Measurements from ENCODE around the gene ABI3BP.

The ABI3BP gene

DNA sequence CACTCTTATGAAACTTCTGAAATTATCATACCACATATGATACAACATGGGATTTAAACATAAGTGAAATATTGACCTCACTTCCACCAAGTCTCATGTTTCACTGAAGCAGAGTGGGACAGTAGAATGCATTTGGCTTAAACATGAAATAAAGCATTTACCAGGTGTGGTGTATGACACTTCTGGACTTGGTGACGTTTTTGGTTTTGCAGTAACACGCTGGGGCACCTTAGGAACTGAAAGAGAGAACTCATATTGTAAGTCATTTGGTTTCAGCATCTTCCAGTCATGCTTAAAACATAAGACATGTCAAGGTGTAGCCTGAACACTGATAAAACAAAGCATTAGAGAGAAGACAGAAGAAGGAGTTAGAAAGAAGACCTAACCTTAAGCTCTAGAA, 188.6 kb downstream of the ABI3BP start:
- H3F3A ChIP-seq (ENCODE audit: insufficient read depth, low read length) = no peaks in the 10 kb centered on the region
- H4K20me1 ChIP-seq (ENCODE audit: insufficient read depth, low read length) = no peaks in the 10 kb centered on the region
- H3K79me2 ChIP-seq (ENCODE audit: insufficient read depth, low read length) = no peaks in the 10 kb centered on the region
- H3K27ac ChIP-seq (ENCODE audit: low read depth, low read length, poor library complexity, severe bottlenecking) = no peak overlapping the region
- H3K9ac ChIP-seq (ENCODE audit: low read length) = no peak overlapping the region
- TF ChIP-seq, protein P1, sequence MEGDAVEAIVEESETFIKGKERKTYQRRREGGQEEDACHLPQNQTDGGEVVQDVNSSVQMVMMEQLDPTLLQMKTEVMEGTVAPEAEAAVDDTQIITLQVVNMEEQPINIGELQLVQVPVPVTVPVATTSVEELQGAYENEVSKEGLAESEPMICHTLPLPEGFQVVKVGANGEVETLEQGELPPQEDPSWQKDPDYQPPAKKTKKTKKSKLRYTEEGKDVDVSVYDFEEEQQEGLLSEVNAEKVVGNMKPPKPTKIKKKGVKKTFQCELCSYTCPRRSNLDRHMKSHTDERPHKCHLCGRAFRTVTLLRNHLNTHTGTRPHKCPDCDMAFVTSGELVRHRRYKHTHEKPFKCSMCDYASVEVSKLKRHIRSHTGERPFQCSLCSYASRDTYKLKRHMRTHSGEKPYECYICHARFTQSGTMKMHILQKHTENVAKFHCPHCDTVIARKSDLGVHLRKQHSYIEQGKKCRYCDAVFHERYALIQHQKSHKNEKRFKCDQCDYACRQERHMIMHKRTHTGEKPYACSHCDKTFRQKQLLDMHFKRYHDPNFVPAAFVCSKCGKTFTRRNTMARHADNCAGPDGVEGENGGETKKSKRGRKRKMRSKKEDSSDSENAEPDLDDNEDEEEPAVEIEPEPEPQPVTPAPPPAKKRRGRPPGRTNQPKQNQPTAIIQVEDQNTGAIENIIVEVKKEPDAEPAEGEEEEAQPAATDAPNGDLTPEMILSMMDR (IDR thresholded peaks at IDR 0.05; ENCODE audit: low read length) = no peak
- no peaks in the 10 kb centered on the region for H3K9me2 ChIP-seq (ENCODE audit: low read depth, low read length)
- no peaks in the 10 kb centered on the region for H3K36me3 ChIP-seq (ENCODE audit: insufficient read depth, low read length)
- no peaks in the 10 kb centered on the region for H3K9me3 ChIP-seq (ENCODE audit: low read length)
- H3K4me2 ChIP-seq (ENCODE audit: low read length) = no peak overlapping the region
- H2AFZ ChIP-seq (ENCODE audit: low read length) = no peak overlapping the region
- no peaks in the 10 kb centered on the region for H3K4me1 ChIP-seq (ENCODE audit: insufficient read depth, low read length, severe bottlenecking)
- no peaks in the 10 kb centered on the region for H3K27me3 ChIP-seq (ENCODE audit: insufficient read depth, low read length)
- H3K4me3 ChIP-seq (ENCODE audit: low read depth, low read length, poor library complexity, severe bottlenecking) = no peak overlapping the region

DNA sequence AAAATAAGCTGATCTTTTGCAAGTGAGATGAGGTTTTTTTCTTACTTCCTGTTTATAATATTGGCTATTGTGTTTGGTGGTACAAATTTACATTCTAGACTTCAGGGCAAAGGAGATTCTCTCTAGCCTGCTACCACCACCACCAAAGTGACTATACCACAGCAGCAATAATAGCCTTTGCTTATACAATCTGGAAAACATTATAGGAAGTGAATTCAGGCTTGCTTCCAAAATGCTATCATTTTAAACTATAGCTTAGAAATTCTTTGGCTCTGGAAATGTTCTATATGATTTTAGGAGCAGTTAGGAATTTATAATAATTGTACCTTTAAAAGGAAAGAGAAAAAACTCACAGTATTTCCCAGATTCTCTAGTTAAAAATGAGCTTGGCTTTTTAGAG, 189.5 kb downstream of the ABI3BP start:
- H3K4me3 ChIP-seq (ENCODE audit: low read depth, low read length, poor library complexity, severe bottlenecking) = no peak overlapping the region

GRCh38 chr3:100802126-100802525, 191.1 kb downstream of the ABI3BP start:
- Histone ChIP-seq H3K9me2 (ENCODE audit: low read depth, low read length) (no peaks in the 10 kb centered on the region), H3K79me2 (ENCODE audit: insufficient read depth, low read length) (no peaks in the 10 kb centered on the region), H2AFZ (ENCODE audit: low read length) (no peak overlapping the region), H3K36me3 (ENCODE audit: insufficient read depth, low read length) (no peaks in the 10 kb centered on the region), H3K4me2 (ENCODE audit: low read length) (no peak overlapping the region), H3K27me3 (ENCODE audit: insufficient read depth, low read length) (no peaks in the 10 kb centered on the region), H3F3A (ENCODE audit: insufficient read depth, low read length) (no peaks in the 10 kb centered on the region), H4K20me1 (ENCODE audit: insufficient read depth, low read length) (no peaks in the 10 kb centered on the region), H3K4me3 (ENCODE audit: low read depth, low read length, poor library complexity, severe bottlenecking) (no peak overlapping the region), H3K9ac (ENCODE audit: low read length) (no peak overlapping the region), H3K9me3 (ENCODE audit: low read length) (no peaks in the 10 kb centered on the region), H3K4me1 (ENCODE audit: insufficient read depth, low read length, severe bottlenecking) (no peaks in the 10 kb centered on the region), H3K27ac (ENCODE audit: low read depth, low read length, poor library complexity, severe bottlenecking) (no peak overlapping the region)
- TF ChIP-seq, protein P1 (IDR thresholded peaks at IDR 0.05; ENCODE audit: low read length) = no peak
- no peak for TF ChIP-seq EZH2 (IDR thresholded peaks at IDR 0.05; ENCODE audit: borderline replicate concordance, low read length)

More for the DNA sequence above, 189.5 kb downstream of the ABI3BP start:
- no peaks in the 10 kb centered on the region for H3K79me2 ChIP-seq (ENCODE audit: insufficient read depth, low read length)
- no peaks in the 10 kb centered on the region for H3F3A ChIP-seq (ENCODE audit: insufficient read depth, low read length)
- H3K4me1 ChIP-seq (ENCODE audit: insufficient read depth, low read length, severe bottlenecking) = no peaks in the 10 kb centered on the region
- no peaks in the 10 kb centered on the region for H4K20me1 ChIP-seq (ENCODE audit: insufficient read depth, low read length)
- no peak overlapping the region for H3K9ac ChIP-seq (ENCODE audit: low read length)
- no peak overlapping the region for H3K27ac ChIP-seq (ENCODE audit: low read depth, low read length, poor library complexity, severe bottlenecking)
- H3K4me2 ChIP-seq (ENCODE audit: low read length) = no peak overlapping the region
- H3K9me2 ChIP-seq (ENCODE audit: low read depth, low read length) = no peaks in the 10 kb centered on the region
- H3K36me3 ChIP-seq (ENCODE audit: insufficient read depth, low read length) = no peaks in the 10 kb centered on the region
- no peaks in the 10 kb centered on the region for H3K27me3 ChIP-seq (ENCODE audit: insufficient read depth, low read length)
- no peaks in the 10 kb centered on the region for H3K9me3 ChIP-seq (ENCODE audit: low read length)
- H2AFZ ChIP-seq (ENCODE audit: low read length) = no peak overlapping the region
- no peak for TF ChIP-seq EZH2 (IDR thresholded peaks at IDR 0.05; ENCODE audit: borderline replicate concordance, low read length)
- TF ChIP-seq, protein P1 (IDR thresholded peaks at IDR 0.05; ENCODE audit: low read length) = no peak

Data from OCI-LY1 (cell line).